GM12873 (cell line): ENCODE measurements around the gene MPIG6B.

Source experiments
- TF ChIP-seq, protein P1 (sequence below): IDR thresholded peaks from 2 replicates; pipeline ENCODE4 v1.5.1; 2012; ENCODE audit warnings: low read depth, mild to moderate bottlenecking, moderate library complexity, low read length, control low read depth; ENCODE audit not compliant: insufficient read depth; ENCODE audit errors: missing control alignments

Gene MPIG6B

DNA sequence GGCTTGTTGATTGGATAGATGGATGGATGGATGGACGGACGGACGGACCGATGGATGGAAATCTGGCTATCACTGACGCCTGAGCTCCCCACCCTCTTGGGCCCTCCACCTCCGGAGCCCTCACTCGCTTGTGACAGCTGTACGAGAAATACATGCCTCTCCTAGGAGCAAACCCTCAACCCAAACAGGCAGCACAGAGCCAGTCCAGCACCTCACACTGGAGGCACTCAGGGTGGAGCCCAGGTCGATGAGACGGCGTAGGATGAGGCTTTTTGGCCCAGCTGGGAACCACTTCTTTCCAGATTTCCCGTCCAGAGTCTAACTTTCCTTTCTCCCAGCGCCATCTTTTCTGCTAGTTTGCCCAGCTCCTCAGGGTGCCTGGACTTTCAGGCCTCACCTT lies 39.6 kb upstream of the MPIG6B start:
- TF ChIP-seq, protein P1, sequence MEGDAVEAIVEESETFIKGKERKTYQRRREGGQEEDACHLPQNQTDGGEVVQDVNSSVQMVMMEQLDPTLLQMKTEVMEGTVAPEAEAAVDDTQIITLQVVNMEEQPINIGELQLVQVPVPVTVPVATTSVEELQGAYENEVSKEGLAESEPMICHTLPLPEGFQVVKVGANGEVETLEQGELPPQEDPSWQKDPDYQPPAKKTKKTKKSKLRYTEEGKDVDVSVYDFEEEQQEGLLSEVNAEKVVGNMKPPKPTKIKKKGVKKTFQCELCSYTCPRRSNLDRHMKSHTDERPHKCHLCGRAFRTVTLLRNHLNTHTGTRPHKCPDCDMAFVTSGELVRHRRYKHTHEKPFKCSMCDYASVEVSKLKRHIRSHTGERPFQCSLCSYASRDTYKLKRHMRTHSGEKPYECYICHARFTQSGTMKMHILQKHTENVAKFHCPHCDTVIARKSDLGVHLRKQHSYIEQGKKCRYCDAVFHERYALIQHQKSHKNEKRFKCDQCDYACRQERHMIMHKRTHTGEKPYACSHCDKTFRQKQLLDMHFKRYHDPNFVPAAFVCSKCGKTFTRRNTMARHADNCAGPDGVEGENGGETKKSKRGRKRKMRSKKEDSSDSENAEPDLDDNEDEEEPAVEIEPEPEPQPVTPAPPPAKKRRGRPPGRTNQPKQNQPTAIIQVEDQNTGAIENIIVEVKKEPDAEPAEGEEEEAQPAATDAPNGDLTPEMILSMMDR: no peak

DNA sequence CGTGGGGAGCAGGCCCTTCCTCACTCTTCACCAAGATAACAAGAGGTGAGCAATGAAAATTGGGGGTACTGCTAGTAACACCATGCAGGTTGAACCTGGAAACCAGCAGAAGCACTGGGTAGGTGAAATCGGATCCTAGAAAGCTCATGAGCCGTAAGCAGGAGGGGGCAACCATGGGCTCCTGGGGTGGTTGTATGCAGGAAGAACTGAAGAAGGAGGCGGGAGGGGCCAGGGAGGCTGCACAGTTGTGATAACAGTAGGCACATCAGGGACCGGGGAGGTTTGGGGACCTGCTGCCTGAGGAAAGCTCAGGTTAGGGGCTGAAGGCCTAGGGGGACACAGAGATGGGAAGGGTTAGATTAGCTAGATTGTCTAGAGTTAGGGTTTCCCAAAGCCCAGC lies 36.7 kb upstream of the MPIG6B start:
- TF ChIP-seq, protein P1: no peak

- TF ChIP-seq, protein P1: no peak
Measured at GRCh38 chr6:31687321-31687720, 35.9 kb upstream of the MPIG6B start.

GRCh38 chr6:31687860-31688693 lies 35.1 kb upstream of the MPIG6B start:
- TF ChIP-seq, protein P1: no peak

DNA sequence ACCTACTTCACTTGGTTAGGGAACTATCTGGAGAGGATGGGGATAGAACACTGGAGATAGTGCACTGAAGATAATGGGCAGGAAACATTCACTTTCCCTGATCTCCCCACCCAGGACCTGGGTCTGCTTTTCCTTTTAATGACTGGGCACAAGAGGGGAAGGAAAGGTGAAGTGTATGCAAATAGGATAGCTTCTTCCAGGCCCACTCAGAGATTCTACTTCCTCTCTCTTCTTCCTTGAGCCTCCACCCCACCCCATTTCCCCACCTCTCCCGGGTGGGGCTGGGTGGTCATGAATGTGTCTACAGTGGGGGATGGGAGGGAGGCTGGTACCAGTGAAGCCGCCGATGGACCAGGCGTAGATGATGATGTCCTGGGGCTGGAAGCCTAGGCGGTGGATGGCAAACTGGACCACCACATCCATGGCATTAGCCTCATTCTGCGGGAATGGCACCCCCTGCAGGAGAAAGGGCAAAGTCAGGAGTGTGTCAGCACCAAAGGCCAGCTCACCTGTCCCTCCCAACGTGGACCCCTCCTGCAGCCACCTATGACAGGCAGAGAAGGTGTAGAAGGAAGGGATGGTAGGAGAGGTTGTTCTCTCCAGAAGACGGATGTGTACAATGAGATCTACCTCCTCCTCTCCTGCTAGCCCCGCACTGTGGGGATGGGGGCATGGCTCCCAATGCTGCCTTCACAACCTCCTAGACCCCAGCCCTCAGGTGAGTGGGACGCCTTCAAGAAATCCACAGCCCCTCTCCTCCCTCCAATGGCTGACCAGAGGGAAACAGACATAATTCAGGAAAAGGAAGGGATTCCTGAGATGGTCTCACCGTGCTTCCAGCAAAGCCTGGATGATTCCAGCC lies 33.7 kb upstream of the MPIG6B start:
- TF ChIP-seq, protein P1: peak; percentile 58

GRCh38 chr6:31690231-31691077 lies 32.7 kb upstream of the MPIG6B start:
- TF ChIP-seq, protein P1: no peak
